ENCODE results near the gene TBX5.
"Not testable (repeated sequence)": the region's sequence is repeated elsewhere in the genome, so short reads cannot be mapped to it uniquely, and the experiment has no call there.

TBX5 gene

DNA sequence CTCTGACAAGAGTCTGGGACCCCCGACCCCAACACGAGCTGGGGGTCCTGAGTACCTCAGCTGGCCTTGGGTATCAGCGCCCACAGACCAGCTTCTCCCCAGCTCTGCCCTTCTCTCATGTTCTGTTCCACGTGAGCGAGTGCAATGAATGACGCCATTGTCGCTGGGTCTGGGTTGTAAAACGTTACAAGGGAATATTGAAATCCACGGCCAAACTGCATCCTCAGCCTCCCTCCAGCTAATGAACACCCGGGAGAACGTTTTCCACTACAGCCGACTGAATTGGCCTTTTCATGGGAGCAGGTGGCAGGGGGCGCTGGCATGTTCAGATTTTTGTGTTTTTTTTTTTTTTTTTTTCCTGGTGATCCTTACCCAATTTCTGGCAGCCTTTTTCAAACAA, 34.7 kb downstream of the TBX5 start:
- no peak for DNase-seq

- no peak for DNase-seq
Observed at GRCh38 chr12:114368685-114369452, 37.1 kb downstream of the TBX5 start.

- no peak for DNase-seq
Observed at GRCh38 chr12:114361992-114362391, 44.0 kb downstream of the TBX5 start.

- DNase-seq, result no peak
Observed at GRCh38 chr12:114361545-114361944, 44.4 kb downstream of the TBX5 start.

- no peak for DNase-seq
Observed at GRCh38 chr12:114360485-114360884, 45.5 kb downstream of the TBX5 start.

- no peak for DNase-seq
Observed at GRCh38 chr12:114355389-114356088, 50.4 kb downstream of the TBX5 start.

DNA sequence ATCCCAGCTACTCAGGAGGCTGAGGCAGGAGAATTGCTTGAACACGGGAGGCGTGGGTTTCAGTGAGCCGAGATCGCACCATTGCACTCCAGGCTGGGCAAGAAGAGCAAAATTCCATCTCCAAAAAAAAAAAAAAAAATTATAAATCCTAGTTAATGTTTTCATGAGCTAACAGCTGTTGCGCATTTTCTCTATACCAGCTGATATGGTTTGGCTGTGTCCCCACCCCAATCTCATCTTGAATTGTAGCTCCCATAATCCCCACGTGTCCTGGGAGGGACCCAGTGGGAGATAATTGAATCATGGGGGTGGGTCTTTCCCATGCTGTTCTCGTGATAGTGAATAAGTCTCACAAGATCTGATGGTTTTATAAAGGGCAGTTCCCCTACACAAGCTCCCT, 56.7 kb downstream of the TBX5 start:
- DNase-seq, result not testable (repeated sequence)

DNA sequence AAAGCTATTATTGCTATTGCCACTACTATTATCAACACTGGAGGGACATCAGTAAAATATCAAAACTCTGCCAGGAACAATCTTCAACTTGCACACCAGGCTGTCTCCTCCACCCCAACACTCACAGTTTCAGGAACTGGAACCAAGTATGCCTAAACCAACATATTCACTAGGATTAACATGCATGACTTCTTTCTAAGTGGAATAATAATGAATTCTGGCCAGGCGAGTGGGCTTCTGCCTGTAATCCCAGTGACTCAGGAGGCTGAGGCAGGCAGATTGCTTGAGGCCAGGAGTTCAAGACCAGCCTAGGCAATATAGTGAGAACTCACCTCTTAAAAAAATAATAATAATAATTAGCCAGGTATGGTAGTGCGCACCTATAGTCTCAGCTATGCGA, 58.1 kb downstream of the TBX5 start:
- no peak for DNase-seq

GRCh38 chr12:114344831-114345230, 61.1 kb downstream of the TBX5 start:
- no peak for DNase-seq

DNA sequence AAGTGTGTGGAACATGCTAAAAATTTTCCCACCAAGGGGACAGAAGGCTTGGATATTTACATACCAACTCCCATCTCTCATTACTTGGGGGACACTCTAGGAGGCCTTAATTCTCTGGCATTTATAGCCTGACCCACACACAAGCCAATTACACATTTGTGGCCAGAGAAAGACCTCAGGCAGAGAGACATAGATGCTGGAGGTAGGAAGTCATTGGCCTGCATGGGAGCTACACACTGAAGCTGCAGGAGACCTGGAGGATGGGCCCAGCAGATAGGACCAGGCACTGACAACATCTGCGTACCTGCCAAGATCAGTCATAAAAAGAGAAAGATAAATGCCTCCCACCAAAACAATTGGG, 61.7 kb downstream of the TBX5 start:
- DNase-seq, result no peak

- no peak for DNase-seq
Observed at GRCh38 chr12:114343585-114344302, 62.2 kb downstream of the TBX5 start.

DNA sequence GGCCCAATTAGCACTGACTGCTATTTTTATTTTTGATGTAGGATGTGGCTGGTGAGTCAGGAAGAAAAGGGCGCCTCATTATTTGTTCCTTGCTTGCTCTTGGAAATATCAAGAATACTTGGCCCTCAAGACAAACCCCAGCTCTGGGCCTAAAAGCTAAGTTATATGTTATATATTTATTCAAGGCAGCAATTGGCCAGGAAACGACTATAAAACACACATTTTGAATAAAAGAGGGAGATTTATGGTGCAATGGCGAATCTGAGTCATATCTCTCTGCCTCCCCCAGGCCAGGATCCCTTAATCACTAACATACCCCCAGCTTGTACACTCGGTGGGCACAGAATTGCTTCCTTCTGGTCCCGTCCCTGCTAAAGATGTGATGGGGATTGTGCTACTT, 63.3 kb downstream of the TBX5 start:
- no peak for DNase-seq

DNA sequence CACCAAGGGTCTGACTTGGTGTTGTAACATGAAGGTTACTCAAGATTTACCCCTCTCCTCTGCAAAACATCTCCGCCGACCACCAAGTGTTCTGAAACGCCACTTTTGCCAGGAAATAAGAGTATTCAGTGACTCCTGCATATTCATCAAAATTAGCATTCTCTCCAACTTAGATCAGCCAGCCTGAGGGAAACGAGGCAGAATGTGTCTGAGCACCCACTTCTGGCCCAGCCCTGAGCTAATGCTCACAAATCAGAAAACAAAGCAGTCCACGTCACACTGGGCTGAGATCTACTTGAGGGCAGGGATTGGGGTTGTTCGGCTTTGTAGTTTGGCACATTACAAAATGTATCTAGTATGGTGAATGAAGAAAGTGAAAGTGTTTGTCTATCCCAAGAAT, 64.3 kb downstream of the TBX5 start:
- no peak for DNase-seq

DNA sequence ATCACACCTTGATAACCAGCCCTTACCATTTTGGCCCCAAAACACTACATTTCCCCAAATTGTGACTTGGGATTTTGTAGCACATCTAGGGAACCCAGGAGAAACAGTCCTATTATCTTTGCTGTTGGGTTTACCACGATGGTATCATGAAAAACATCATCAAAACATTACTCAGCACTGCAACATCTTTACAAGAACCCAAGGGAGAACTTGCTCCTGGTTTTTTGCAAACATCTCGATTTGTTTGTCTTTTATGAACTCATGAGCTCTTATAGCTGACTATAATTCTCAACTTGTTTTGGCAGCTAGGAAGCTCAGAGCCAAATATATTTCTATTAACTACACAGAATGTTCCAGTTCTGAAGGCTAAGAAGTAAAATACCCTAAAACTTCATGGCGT, 65.7 kb downstream of the TBX5 start:
- DNase-seq, result no peak

GRCh38 chr12:114339626-114340025, 66.3 kb downstream of the TBX5 start:
- DNase-seq, result no peak

GRCh38 chr12:114335607-114336006, 70.3 kb downstream of the TBX5 start:
- DNase-seq, result no peak

GRCh38 chr12:114334395-114334794, 71.5 kb downstream of the TBX5 start:
- no peak for DNase-seq

DNA sequence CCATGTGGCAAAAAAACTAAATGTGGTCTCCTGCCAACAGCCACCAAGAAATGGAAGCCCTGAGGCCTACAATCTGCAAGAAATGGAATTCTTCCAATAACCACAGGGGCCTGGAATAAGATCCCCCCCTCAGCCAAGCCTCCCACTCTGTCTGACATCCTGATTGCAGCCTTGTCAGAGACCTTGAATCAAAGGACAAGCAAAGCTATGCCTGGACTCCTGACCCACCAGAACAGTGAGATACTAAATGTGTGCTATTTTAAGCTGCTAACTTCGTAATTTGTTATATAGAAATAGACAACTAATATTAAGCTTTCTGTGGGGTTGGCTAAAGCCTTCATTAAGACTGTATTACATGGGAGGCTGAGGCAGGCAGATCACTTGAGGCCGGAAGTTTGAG, 77.7 kb downstream of the TBX5 start:
- no peak for DNase-seq

GRCh38 chr12:114327765-114328164, 78.2 kb downstream of the TBX5 start:
- no peak for DNase-seq

- DNase-seq, result no peak
Observed at GRCh38 chr12:114321524-114321923, 84.4 kb downstream of the TBX5 start.

- no peak for DNase-seq
Observed at GRCh38 chr12:114320968-114321367, 85.0 kb downstream of the TBX5 start.

- no peak for DNase-seq
Observed at GRCh38 chr12:114320101-114320500, 85.8 kb downstream of the TBX5 start.

GRCh38 chr12:114319422-114319821, 86.5 kb downstream of the TBX5 start:
- no peak for DNase-seq

DNA sequence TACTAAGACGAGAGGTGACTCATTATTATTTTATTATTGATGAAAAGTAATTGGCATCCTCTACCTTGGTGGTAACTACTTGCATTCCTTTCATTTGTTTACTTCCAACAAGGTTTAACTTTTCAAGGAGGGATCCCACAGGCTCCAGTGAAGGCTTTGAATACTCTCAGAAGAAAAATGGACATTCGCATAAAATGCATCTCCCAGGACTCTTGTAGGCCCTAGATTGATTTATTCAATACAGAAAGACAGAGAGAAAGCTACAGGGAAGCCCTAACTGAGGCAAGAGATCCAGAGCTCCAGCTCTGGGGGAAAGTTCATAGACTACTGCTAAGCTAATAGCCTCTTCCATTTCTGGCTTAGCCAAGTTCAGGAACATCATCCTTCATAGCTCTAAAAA, 87.0 kb downstream of the TBX5 start:
- DNase-seq, result no peak

All from NCI-H1694 (cell line).